CD4-positive, alpha-beta T cell (primary cell): Measurements from ENCODE around the gene LDLRAD2. TPM values are rescaled to one million over a fixed set of nuclear protein-coding genes. Genes with fewer than 3 reads are reported as not detected.

Source experiments
- ATAC-seq: fragments of 200-7000 bp; cut with Tn5 transposase; one replicate; pipeline ENCODE4 v1.10.0; 2022; ENCODE audit warnings: mild to moderate bottlenecking; ENCODE audit not compliant: poor library complexity
- CTCF ChIA-PET: fragments of 350-600 bp; sonication (Branson Sonifier 250); formaldehyde crosslinking; loops from one replicate; lab custom pipeline; 2021; ENCODE audit warnings: antibody characterized with exemption, inconsistent platforms; lab: Charles Lee
- POLR2A ChIA-PET: fragments of 350-600 bp; sonication (Branson Sonifier 250); formaldehyde crosslinking; loops from one replicate; lab custom pipeline; 2021; ENCODE audit warnings: antibody characterized with exemption, inconsistent platforms; lab: Charles Lee
- DNase-seq, 14 experiments: peaks; one replicate each; pipeline ENCODE4 v3.0.0-alpha.2; 2013 to 2020; ENCODE audit warnings: mixed read lengths in 2 of 14
- H3K27ac ChIP-seq, 2 donors: one replicate each; pipeline versions ENCODE4 v1.5.1 to v1.7.0; 2013; ENCODE audit warnings: low read length in 2 of 2, low read depth in 1 of 2, mild to moderate bottlenecking in 1 of 2
- H3K27me3 ChIP-seq, 2 experiments: 1 replicate in 1 of 2; 2 replicates in 1 of 2; pipeline versions ENCODE4 v1.6.1 to v1.7.0; 2013; ENCODE audit warnings: low read length in 2 of 2, control low read depth in 1 of 2, mild to moderate bottlenecking in 1 of 2, moderate library complexity in 1 of 2; ENCODE audit not compliant: insufficient read depth in 2 of 2, control insufficient read depth in 1 of 2
- H3K36me3 ChIP-seq: one replicate; pipeline ENCODE4 v1.6.1; 2013; ENCODE audit warnings: low read length, control low read depth; ENCODE audit not compliant: insufficient read depth
- H3K4me1 ChIP-seq: one replicate; pipeline ENCODE4 v1.6.1; 2013; ENCODE audit warnings: low read length, control low read depth; ENCODE audit not compliant: insufficient read depth
- H3K4me3 ChIP-seq: one replicate; pipeline ENCODE4 v1.5.1; 2013; ENCODE audit warnings: mild to moderate bottlenecking, low read length, moderate library complexity
- H3K9me3 ChIP-seq, 2 experiments: 1 replicate in 1 of 2; 2 replicates in 1 of 2; pipeline versions ENCODE4 v1.6.1 to v1.7.0; 2013; ENCODE audit warnings: low read length in 2 of 2, mild to moderate bottlenecking in 2 of 2, control low read depth in 1 of 2, moderate library complexity in 1 of 2; ENCODE audit not compliant: control insufficient read depth in 1 of 2, insufficient read depth in 1 of 2
- H3K27ac Mint-ChIP-seq: one replicate; pipeline ENCODE4 v1.8.0; 2020; ENCODE audit warnings: mixed read lengths
- H3K27me3 Mint-ChIP-seq: one replicate; pipeline ENCODE4 v1.8.0; 2021; ENCODE audit warnings: mixed read lengths
- H3K36me3 Mint-ChIP-seq: one replicate; pipeline ENCODE4 v1.8.0; 2021; ENCODE audit warnings: low read depth, mixed read lengths
- H3K4me1 Mint-ChIP-seq: one replicate; pipeline ENCODE4 v1.8.0; 2021; ENCODE audit warnings: low read depth, mixed read lengths
- H3K4me3 Mint-ChIP-seq: one replicate; pipeline ENCODE4 v1.8.0; 2020; ENCODE audit warnings: mild to moderate bottlenecking, mixed read lengths
- H3K9me3 Mint-ChIP-seq: one replicate; pipeline ENCODE4 v1.8.0; 2020; ENCODE audit warnings: mixed read lengths
- CTCF ChIP-seq: fragments of 200-600 bp; IDR thresholded peaks from one replicate; pipeline ENCODE4 v1.8.0; 2022; ENCODE audit warnings: antibody characterized with exemption, mild to moderate bottlenecking
- intact Hi-C, 2 experiments: fragments of 100-400 bp; cut with DNase I in 1 of 2; cut with micrococcal nuclease in 1 of 2; formaldehyde crosslinking; loops; one replicate each; pipeline versions ENCODE4 v1.15.1 to v1.9.0; 2023 to 2025; cut with DNase I, micrococcal nuclease
- total RNA-seq, 174 experiments: library from RNA in 2 of 174; stranded (reverse) in 2 of 174; gene quantifications; one replicate each; pipeline ENCODE4 v1.2.3 and lab custom pipeline; 2021 to 2026

LDLRAD2 gene
- total RNA-seq, 2 experiments from 2014 or later: not detected

- TF ChIP-seq CTCF: no peak
- Mint-ChIP-seq H3K27ac (no peak overlapping the region), H3K4me3 (no peak overlapping the region), H3K4me1 (no peaks in the 10 kb centered on the region), H3K27me3 (no peaks in the 10 kb centered on the region), H3K36me3 (no peaks in the 10 kb centered on the region), H3K9me3 (no peaks in the 10 kb centered on the region)
- H3K27ac ChIP-seq: no peak overlapping the region
- intact Hi-C loops: no loop called here
- H3K9me3 ChIP-seq: no peaks in the 10 kb centered on the region
- H3K4me1 ChIP-seq: no peaks in the 10 kb centered on the region
- no peak overlapping the region for H3K4me3 ChIP-seq
- H3K36me3 ChIP-seq: no peaks in the 10 kb centered on the region
- ChIA-PET CTCF (no interaction called here), POLR2A (no interaction called here)
- no peaks in the 10 kb centered on the region for H3K27me3 ChIP-seq
- no peak for ATAC-seq
- no peak for DNase-seq
These were observed 35.4 kb downstream of the LDLRAD2 start for GRCh38 chr1:21847223-21848205.

- Histone ChIP-seq H3K4me1 (no peaks in the 10 kb centered on the region), H3K27ac (no peak overlapping the region), H3K27me3 (no peaks in the 10 kb centered on the region), H3K36me3 (no peaks in the 10 kb centered on the region), H3K4me3 (no peak overlapping the region), H3K9me3 (no peaks in the 10 kb centered on the region)
- POLR2A ChIA-PET: no interaction called here
- H3K9me3 Mint-ChIP-seq: no peaks in the 10 kb centered on the region
- no peaks in the 10 kb centered on the region for H3K4me1 Mint-ChIP-seq
- no peaks in the 10 kb centered on the region for H3K36me3 Mint-ChIP-seq
- H3K27me3 Mint-ChIP-seq: no peaks in the 10 kb centered on the region
- no peak overlapping the region for H3K4me3 Mint-ChIP-seq
- ATAC-seq: no peak
- no peak overlapping the region for H3K27ac Mint-ChIP-seq
- DNase-seq: no peak
- no peak for TF ChIP-seq CTCF
- CTCF ChIA-PET: no interaction called here
- intact Hi-C loops: no loop called here
These were observed 36.6 kb downstream of the LDLRAD2 start for GRCh38 chr1:21848524-21849174.

- ChIA-PET CTCF (interaction anchor here (0.7 kb wide), 1 partner anchor 951 kb away, joined by 3 read pairs; no protein-coding TSS in a partner anchor), POLR2A (no interaction called here)
- Histone ChIP-seq H3K4me1 (no peaks in the 10 kb centered on the region), H3K36me3 (no peaks in the 10 kb centered on the region), H3K9me3 (no peaks in the 10 kb centered on the region), H3K27ac (no peak overlapping the region), H3K27me3 (no peaks in the 10 kb centered on the region), H3K4me3 (no peak overlapping the region)
- DNase-seq (no peak), ATAC-seq (no peak)
- TF ChIP-seq CTCF: no peak
- H3K27ac Mint-ChIP-seq: no peak overlapping the region
- H3K9me3 Mint-ChIP-seq: no peaks in the 10 kb centered on the region
- no peak overlapping the region for H3K4me3 Mint-ChIP-seq
- H3K27me3 Mint-ChIP-seq: no peaks in the 10 kb centered on the region
- no peaks in the 10 kb centered on the region for H3K36me3 Mint-ChIP-seq
- intact Hi-C loops: no loop called here
- H3K4me1 Mint-ChIP-seq: no peaks in the 10 kb centered on the region
These were observed 38.0 kb downstream of the LDLRAD2 start for GRCh38 chr1:21849909-21850576.
